Common myeloid progenitor, CD34-positive (primary cell): ENCODE measurements around the gene ATG9A.

Source experiments
- CTCF ChIA-PET: fragments of 350-600 bp; sonication (Branson Sonifier 250); formaldehyde crosslinking; loops from one replicate; lab custom pipeline; 2021; ENCODE audit warnings: antibody characterized with exemption; lab: Charles Lee
- POLR2A ChIA-PET: fragments of 350-600 bp; sonication (Branson Sonifier 250); formaldehyde crosslinking; loops from one replicate; lab custom pipeline; 2021; ENCODE audit warnings: antibody characterized with exemption; lab: Charles Lee
- DNase-seq, 3 donors: peaks; one replicate each; pipeline versions ENCODE4 v3.0.0 to v3.0.0-alpha.2; 2013
- H3K27ac ChIP-seq, 2 experiments: 1 replicate in 1 of 2; 2 replicates in 1 of 2; pipeline ENCODE4 v1.7.0; 2013; ENCODE audit warnings: inconsistent platforms in 2 of 2, low read length in 2 of 2, mild to moderate bottlenecking in 2 of 2, low read depth in 1 of 2, moderate library complexity in 1 of 2; ENCODE audit not compliant: severe bottlenecking in 2 of 2, insufficient read depth in 1 of 2, poor library complexity in 1 of 2
- H3K27me3 ChIP-seq, 5 experiments: replicated peaks in 2 of 5; 1 replicate in 3 of 5; 2 replicates in 2 of 5; pipeline versions ENCODE4 v1.6.1 to v1.7.0; 2013; ENCODE audit warnings: low read length in 4 of 5, mild to moderate bottlenecking in 2 of 5, moderate library complexity in 2 of 5, inconsistent platforms in 1 of 5; ENCODE audit not compliant: insufficient read depth in 5 of 5, control insufficient read depth in 4 of 5
- H3K36me3 ChIP-seq, 4 experiments: 1 replicate in 2 of 4; 2 replicates in 2 of 4; pipeline versions ENCODE4 v1.6.1 to v1.7.0; 2013; ENCODE audit warnings: low read length in 3 of 4, control low read depth in 1 of 4, mild to moderate bottlenecking in 1 of 4; ENCODE audit not compliant: control insufficient read depth in 4 of 4, insufficient read depth in 4 of 4
- H3K4me1 ChIP-seq, 4 experiments: 1 replicate in 3 of 4; 2 replicates in 1 of 4; pipeline versions ENCODE4 v1.6.1 to v1.7.1; 2013; ENCODE audit warnings: low read length in 3 of 4, mild to moderate bottlenecking in 3 of 4, control low read depth in 1 of 4, inconsistent platforms in 1 of 4, moderate library complexity in 1 of 4; ENCODE audit not compliant: control insufficient read depth in 4 of 4, insufficient read depth in 4 of 4; ENCODE audit errors: control extremely low read depth in 1 of 4
- H3K4me3 ChIP-seq, 7 experiments: 1 replicate in 4 of 7; 2 replicates in 3 of 7; pipeline versions ENCODE4 v1.5.1 to v1.7.0; 2013; ENCODE audit warnings: mild to moderate bottlenecking in 7 of 7, low read length in 6 of 7, moderate library complexity in 6 of 7, inconsistent platforms in 2 of 7, low read depth in 2 of 7, control low read depth in 1 of 7; ENCODE audit not compliant: insufficient read depth in 4 of 7, control insufficient read depth in 1 of 7; ENCODE audit errors: extremely low read depth in 1 of 7
- H3K9me3 ChIP-seq, 5 experiments: 1 replicate in 4 of 5; 2 replicates in 1 of 5; pipeline versions ENCODE4 v1.6.1 to v1.7.1; 2013; ENCODE audit warnings: low read length in 4 of 5, mild to moderate bottlenecking in 2 of 5, inconsistent platforms in 1 of 5, low read depth in 1 of 5, moderate library complexity in 1 of 5; ENCODE audit not compliant: control insufficient read depth in 4 of 5, insufficient read depth in 2 of 5; ENCODE audit errors: control extremely low read depth in 1 of 5
- WGBS: methylation state at CpG from one replicate; pipeline ENCODE4 v1.1.5; 2013; ENCODE audit not compliant: insufficient coverage; 5-methylcytosine and 5-hydroxymethylcytosine counted together

ATG9A gene

GRCh38 chr2:219169930-219170654 is 59.3 kb downstream of the ATG9A start, which contains the start of gene SLC23A3:
SLC23A3 (minus strand) TSS chr2:219170029; CDS start chr2:219169984, 45 bp downstream.
- no peaks in the 10 kb centered on the region for H3K9me3 ChIP-seq
- H3K36me3 ChIP-seq, result peaks cover 9 to 37% (median 23%) of the 10 kb centered on the region in 4 experiments
- CTCF ChIA-PET, result interaction anchor here (1.2 to 9.4 kb wide), 7 partner anchors 9 to 130 kb away, joined by 3 to 238 read pairs (median 8); partner anchors contain the start of genes ABCB6, ANKZF1, ATG9A and NHEJ1
- POLR2A ChIA-PET, result no interaction called here
- 100% methylated on average over 2 of the region's 10 CpGs for WGBS
- no peak within 1 kb of the TSS for H3K27ac ChIP-seq
- H3K4me3 ChIP-seq, result no peak within 1 kb of the TSS
- peaks cover 0 to 14% (median 5%) of the 10 kb centered on the region in 4 experiments for H3K4me1 ChIP-seq
- H3K27me3 ChIP-seq, result no peaks in the 10 kb centered on the region
- DNase-seq, result no peak
